ENCODE measurements around the gene TTYH2.
"Not testable (repeated sequence)": the region's sequence is repeated elsewhere in the genome, so short reads cannot be mapped to it uniquely, and the experiment has no call there.

TTYH2 gene, protein sequence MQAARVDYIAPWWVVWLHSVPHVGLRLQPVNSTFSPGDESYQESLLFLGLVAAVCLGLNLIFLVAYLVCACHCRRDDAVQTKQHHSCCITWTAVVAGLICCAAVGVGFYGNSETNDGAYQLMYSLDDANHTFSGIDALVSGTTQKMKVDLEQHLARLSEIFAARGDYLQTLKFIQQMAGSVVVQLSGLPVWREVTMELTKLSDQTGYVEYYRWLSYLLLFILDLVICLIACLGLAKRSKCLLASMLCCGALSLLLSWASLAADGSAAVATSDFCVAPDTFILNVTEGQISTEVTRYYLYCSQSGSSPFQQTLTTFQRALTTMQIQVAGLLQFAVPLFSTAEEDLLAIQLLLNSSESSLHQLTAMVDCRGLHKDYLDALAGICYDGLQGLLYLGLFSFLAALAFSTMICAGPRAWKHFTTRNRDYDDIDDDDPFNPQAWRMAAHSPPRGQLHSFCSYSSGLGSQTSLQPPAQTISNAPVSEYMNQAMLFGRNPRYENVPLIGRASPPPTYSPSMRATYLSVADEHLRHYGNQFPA

DNA sequence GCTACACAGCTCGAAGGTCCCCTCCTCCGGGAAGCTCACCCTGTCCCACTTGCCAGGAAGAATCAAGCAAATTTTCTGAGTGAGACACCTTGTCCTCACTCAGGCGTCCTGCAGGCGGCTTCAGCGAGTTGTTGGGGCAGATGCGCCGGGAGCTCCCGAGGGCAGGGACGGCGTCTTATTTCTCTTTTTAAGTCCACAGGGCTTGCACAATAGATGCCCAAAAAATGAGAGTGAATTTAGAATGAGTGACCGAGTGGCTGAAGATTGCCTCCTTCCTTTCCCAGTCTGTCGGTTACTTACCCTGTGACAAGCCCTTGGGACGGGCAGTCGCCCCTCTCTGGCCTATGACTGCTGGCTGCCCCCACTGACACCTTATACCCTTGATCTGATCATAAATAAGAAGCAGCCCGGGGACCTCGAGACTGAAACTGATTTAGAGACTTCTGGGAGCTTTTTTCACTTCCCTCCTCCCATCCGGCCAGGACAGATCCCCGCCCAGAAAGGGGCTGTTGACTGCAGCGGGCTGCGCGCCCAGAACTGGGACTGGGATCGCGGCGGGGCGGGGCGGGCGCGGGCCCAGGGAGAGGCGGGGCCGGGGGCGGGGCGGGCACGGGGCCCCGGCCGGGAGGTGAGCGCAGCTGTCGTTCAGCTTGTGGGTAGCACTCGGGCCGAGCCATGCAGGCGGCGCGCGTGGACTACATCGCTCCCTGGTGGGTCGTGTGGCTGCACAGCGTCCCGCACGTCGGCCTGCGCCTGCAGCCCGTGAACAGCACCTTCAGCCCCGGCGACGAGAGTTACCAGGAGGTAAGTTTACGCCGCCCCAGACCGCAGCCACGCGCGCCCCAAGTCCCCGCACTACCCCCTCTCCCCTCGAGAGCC lies at the start of gene TTYH2:
TTYH2 (plus strand) TSS at position 659 of the 879 bp plus-strand sequence; CDS start at position 676, 17 bp downstream.
- peak; percentile 54 for DNase-seq (ENCODE audit: low read depth)

DNA sequence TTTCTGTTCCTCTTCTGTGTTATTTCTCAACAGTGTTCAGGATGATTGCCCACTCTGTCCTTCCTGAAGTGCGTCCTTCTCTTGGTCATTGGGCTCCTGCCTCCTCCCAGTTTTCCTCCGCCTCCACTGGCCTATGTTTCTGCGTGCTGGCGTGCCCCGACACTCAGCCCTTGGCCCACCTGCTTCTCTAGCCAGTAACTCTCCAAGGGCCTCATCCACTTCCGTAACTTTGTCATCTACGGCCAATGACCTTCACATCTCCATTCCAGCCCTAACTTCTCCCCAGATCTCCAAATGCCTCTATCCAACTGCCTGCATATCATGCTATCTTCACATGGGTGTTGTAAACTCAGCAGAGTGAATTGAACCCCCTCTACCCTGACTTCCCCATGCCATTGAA lies 49.5 kb upstream of the TTYH2 start:
- DNase-seq (ENCODE audit: low read depth) = no peak

DNA sequence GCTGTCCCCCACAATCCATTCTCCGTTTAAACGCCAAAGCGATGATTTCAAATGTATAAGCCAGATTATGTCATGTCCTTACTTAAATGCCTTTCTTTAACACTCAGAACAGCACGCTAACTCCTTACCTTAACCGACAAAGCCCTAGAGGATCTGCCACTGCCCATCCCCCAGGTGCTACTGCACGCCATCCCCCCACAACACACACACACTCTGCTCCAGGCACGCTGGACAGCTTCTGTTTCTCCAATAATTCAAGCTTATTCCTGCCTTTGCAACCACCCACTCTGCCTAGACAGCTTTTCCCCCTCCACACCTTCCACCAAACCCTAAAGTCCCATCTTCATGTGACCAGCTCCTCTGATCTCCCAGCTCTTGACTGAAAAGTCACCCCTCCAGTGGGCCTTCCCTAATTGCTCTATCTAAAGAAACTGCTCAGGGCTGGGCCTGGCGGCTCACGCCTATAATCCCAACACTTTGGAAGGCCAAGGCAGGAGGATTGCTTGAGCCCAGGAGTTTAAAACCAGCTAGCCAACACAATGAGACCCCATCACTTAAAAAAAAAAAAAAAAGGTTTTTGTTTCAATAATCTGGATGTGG lies 48.8 kb upstream of the TTYH2 start:
- no peak for DNase-seq (ENCODE audit: low read depth)

DNA sequence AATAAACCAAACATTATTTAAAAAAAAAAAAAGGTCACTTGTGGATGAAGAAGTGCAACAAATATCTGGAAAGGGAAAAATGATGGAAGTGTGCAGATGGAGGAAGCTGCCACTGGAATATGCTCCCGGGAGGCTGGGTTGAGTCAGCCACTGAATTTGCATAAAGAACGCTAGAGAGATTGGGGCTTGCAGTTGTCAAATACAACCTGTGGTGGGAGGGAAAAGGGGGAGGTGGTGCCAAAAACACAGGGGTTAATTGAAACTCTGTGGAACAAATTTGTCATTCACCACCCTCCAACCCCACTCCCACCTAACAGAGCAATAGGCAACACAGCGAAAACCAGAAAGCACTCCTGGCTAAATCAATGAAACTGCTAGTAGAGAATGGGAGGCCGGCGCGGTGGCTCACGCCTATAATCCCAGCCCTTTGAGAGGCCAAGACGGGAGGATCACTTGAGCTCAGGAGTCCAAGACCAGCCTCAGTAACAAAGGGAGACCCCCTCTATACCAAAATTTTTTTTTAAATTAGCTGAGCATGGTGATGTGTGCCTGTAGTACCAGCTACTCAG lies 47.5 kb upstream of the TTYH2 start:
- no peak for DNase-seq (ENCODE audit: low read depth)

DNA sequence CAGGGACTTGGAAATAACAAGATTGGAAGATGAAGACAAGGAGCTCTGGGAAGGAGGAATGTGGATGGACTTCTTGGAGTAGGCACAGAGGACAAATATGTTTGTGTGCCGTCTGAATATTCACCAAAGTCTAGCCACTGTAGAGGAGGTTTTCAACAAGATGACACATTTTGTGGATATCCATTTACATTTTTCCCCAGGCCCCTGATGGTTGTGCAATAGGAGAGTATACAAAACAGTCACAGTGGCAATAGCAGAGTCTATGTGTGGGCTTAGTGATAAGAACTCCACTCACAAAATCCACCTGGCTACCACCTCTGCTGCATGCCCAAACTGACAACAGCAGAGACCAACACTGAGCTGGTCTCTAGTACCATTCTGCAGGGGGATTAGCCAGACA lies 42.4 kb upstream of the TTYH2 start:
- DNase-seq (ENCODE audit: low read depth) = no peak

DNA sequence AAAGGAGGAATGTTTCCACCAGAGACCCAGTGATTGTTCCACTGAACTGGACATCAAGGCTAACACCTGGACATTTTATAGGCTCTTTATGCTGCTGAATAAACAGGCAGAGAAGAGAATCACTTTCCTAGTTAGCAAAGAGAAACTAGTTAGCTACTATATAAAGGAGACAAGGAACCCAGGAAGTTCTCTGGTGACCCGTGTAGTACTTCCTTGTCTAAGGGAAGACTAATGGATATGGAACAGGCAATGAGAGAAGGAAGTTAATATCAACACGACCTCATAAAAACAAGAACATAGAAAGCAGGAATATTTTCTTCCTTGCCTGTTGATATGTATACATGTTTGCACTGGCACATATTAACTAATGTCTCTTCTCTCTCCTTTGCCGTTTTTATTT lies 40.7 kb upstream of the TTYH2 start:
- no peak for DNase-seq (ENCODE audit: low read depth)

DNA sequence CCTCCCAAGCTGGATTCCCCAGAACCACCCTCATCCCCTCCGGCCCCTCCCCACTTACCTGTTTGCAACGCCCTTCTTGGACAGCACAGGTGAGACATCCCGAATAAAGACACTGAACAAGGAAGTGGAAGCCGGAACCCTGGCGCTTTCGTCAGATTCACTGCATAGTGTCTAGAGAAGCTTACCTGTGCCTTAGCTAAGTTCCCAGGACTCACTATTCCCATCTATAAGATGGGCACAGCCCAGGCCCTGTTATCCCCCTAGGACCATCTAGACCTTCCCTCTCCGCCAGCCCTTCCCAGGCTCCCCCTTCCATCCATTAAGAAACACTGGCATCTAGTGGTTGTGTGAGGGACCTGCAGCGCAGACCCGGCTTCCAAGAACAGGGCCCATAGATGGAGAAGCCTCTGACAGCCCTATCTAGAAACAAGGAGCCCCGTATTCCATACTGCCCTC lies 36.8 kb upstream of the TTYH2 start:
- peak; percentile 6 for DNase-seq (ENCODE audit: low read depth)

DNA sequence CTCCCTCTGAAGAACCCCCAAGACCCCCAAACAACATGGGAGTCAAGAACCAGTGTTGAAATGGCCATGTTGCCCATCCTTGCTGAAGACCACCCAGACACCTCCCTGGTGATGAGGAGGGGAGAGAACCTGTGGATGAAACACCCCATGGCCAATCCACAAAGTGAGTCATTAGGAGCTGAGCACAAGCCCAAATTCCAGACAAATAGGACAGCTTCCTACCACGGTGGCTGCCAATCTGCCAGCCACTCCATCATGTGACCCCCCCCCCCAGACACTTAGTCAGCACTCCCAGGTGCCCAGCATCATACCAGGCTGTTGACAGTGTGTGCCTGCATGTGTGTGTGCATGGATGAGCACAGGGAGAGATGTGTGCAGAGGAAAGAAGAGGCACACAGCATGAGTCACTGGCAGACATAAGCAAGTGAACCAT lies 36.3 kb upstream of the TTYH2 start:
- no peak for DNase-seq (ENCODE audit: low read depth)

DNA sequence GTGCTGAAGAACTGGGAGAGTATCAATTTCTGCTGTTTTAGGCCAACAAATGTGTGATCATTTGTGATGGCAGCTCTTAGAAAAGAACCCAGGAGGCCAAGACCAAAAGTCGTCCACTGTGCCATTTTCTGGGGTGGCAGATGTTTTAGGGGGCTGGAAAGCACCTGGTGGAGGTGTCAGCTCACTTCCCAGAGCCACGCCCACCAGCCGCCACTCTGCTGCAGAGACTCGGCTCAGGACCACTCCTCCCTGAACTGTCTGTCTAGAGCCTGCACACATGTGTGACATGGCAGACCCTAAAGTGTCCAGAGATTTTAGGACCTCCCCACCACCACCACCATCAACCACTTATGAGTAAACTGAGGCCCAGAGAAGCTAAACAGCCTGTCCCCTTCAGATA lies 33.8 kb upstream of the TTYH2 start:
- DNase-seq (ENCODE audit: low read depth) = no peak

DNA sequence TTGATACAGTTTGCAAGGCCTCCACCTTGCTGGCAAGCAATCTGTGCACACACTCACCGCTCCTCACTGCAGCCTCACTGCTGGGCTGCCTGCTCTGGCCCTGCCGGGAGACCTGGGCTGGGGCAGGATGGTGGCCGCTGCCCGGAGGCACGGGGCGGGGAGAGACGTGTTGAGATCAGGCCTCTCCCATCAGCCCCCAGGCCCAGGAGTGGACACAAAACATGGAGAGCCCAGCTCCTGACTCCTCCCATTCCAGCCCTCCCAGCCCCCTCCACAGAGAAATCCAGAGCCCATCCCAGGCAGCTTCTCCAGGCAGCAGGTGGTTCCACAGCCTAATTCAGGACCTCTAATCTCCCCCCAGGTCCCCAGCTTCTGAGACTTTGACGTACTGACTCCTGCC lies 33.0 kb upstream of the TTYH2 start:
- DNase-seq (ENCODE audit: low read depth) = no peak

DNA sequence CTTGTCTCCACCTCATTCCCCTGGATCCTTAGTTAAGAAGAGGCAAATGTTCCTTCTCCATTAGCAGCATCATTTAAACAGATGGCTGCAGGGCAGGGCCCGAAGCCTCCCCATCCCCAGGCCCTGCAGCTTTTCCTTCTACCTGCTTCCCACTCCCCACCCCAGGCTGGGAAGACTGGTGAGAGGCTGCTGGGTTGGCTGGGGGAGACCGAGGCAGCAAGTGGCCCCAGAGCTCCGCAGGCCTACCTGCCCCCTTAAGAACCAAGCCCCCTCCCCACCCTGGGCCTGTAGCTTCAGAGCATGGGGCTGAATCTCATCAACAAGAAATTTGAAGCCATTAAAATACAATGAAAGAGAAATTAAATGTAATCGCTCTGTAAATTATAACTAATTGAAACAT lies 32.0 kb upstream of the TTYH2 start:
- no peak for DNase-seq (ENCODE audit: low read depth)

DNA sequence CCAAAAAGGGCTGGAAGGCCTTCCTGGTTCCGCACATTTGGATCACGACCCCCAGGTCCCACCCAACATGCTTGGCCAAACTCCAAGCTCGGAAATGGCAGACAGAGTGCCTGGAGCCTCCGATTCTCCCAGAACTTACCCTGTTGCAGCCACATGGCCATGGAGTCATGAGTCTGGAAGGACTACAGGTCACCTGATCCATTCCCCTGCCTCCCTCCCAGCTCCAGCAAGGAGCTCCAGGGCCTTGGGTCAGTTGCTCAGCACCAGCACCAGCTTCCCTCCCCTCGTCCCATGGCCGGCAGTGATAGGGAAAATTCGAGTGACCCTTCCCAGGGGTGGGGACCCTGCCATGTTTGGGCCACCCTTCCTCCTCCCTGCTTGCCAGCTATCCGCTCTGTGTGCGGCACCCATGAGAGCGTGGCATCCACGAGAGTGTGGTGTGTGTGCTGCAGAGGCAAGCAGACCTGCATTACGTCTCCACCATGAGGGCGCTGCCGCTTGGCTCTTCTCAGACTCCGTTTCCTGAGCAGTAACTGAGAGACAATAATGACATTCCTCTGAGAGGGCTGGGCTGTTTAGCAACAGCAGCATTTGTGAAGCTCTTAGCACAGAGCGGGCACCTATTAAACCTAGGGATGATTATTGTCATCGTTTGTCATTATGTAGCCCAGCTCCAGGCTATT lies 31.2 kb upstream of the TTYH2 start:
- no peak for DNase-seq (ENCODE audit: low read depth)

DNA sequence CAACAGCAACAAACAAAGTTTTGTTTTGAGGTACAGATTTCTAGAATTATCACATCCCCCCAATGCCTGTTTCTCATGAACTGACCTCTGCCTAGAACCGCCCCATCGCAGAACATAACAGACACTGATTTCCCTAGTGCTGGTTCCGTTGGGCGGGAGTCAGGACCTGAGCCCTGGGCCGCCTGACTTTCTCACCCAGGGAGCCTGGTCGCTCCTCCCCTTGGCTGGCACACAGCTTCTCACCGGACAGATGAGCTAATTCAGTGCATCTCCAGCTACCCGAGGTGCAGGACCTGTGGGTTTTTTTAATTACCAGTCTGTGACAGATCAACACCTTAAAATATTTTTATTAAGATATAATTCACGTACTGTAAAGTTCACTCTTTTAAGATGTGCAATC lies 30.0 kb upstream of the TTYH2 start:
- no peak for DNase-seq (ENCODE audit: low read depth)

DNA sequence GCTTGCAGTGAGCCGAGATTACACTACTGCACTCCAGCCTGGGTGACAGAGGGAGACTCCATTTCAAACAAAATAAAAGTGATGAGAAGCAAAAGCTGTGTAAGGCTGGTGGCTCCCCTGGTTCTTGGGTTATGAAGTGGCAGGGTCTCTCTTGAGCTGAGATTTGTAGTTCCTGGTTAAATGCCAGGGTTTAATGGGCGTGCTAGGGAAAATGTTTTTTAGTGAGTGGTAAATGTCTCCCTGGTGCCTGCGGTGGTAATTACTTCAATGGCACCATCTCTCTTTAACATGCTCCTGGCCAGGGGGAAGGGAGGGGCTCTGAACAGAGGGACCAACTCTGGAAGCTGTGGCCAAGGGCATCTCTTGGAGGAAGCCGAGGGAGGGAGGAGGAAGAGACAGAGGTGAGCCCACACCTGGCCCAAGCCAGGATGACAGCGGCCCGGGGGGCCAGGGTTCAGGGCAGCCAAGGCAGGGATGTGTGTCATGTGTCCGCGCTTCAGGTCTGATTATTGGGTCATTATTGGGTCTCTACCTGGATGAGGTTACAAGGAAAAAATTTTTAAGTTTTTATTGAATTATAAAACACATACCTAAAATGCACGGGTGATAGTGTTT lies 27.7 kb upstream of the TTYH2 start:
- DNase-seq (ENCODE audit: low read depth) = no peak

DNA sequence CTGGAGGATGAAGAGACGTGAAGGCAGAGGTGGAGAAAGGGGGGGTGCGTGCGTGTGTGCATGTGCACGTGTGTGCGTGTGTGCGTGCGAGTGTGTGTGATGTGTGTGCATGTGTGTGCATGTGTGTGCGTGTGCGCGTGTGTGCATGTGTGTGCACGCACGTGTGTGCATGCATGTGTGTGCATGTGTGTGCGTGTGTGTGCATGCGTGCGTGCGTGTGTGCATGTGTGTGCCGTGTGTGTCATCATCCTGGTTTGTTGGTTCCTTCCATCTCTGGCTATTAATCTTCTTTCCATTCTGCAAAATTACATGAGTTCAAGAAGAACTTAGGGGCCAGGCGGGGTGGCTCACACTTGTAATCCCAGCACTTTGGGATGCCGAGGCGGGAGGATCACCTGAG lies 26.9 kb upstream of the TTYH2 start:
- no peak for DNase-seq (ENCODE audit: low read depth)

DNA sequence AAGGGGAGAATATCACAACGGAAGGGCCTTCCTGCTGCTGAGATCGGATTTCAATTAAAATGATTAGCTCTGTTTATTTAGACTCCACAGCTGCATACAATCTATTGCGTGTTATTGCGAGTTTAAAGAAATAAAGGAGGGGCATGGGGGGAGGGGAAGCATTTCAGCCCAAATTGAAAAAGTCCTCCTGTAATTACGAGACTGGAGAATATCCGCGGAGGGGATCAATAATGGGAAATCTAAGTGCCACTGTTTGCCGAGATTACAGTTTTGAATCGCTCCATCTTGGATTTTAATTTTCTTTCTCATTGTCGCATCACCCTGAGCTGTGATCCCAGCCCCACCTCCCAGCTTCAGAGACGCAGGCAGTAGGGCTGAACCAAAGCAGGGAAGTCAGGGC lies 25.6 kb upstream of the TTYH2 start:
- DNase-seq (ENCODE audit: low read depth) = no peak

DNA sequence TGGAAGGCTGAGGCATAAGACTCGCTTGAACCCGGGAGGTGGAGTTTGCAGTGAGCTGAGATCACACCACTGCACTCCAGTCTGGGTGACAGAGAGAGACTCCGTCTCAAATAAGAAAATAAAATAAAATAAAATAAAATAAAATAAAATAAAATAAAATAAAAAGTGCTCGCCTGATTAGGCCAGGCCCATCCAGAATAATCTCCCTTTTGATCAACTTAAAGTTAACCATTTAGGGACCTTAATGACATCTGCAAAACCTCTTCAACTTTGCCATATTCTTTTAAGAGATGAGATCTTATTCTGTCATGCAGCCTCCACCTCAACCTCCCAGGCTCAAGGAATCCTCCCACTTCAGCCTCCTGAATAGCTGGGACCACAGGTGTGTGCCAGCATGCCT lies 24.7 kb upstream of the TTYH2 start:
- DNase-seq (ENCODE audit: low read depth) = not testable (repeated sequence)

DNA sequence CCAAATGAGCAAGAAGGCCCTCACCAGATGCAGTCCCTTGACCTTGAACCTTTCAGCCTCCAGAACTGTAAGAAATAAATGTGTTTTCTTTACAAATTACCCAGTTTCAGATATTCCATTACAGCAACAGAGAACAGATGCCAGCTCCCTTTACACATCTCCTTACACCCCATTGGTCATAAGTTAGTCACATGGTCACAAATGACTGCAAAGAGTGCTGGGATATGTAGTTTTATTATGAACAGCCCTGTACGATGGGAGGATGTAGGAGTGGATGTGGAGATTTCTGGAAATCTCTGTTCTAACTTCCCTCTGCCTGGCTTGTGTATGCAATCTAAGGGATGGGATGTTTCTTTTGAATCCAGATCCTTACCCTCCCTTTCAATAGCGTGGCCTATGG lies 23.2 kb upstream of the TTYH2 start:
- no peak for DNase-seq (ENCODE audit: low read depth)

DNA sequence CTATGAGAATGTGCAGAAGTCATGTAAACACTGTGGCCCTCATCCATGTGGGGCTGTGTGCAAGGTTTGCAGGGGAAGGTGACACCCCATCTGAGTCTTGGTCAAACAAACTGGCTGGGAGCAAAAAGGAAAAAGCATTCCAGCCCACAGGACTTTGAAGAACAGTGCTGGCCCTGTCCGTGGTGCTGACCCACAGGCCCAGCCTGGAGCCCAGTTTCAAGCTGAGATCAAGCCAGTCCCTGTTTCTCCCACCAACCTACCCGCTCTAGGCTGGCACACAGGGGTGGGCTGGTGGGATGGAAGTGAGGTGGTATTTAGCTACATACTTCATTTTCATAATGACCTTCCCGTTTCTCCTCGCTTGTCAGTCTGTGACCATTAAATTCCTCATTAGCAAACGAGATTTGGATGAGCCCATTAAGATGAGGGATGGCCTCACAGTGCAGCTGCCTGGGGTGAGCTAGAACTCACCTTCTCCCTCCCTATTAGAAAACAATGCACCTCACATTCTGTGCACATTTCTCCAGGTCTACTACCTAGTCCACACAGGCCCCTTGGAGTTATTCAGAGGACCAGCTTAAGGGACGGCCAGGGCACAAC lies 22.5 kb upstream of the TTYH2 start:
- no peak for DNase-seq (ENCODE audit: low read depth)

DNA sequence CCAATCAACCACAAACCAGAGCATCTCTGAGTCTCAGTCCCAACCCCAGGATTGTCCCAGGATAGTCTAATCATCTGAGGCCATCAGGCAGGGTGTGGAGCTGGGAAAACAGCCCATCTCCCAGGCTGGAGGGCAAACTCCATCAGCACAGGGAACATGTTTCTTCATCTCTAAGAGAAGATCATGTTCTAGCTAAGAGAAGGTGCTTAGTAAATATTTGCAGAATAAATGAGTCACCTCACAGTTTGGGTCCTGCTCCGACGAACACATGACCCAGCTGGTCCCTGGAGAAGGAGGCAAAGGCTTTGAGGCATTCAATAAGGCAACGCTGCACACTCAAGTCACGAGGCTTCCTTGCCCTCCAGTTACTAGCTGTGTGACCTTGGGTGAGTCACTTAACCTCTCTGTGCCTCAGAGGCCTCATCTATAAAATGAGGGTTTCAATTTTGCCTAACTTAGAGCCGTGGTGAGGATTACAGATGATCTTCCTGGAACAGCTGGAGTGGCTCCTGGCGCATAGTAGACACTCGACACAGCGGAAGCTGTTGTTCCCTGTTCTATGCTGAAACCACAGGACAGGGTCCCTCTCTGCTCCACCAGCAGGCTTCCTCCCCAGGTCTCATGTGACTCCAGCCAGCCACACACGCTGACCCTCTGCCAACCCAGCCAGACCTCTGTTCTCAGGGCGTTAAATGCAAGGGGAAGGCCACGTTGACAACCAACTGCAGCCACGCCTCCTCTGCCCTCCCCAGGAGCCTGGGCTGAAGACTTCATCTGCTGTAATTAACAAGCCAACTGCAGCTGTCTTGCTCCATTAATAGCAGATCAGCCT lies 20.2 kb upstream of the TTYH2 start:
- no peak for DNase-seq (ENCODE audit: low read depth)
